Activated CD4-positive, alpha-beta T cell treated with anti-CD3 and anti-CD28 coated beads, Interleukin-2, Interleukin-6, amounts not matched to agents 100 ng/mL and 50 ng/mL, durations not matched to agents 16 hours and 8 hours (primary cell): ENCODE data around the gene KRT5.
"Not testable (repeated sequence)": the region's sequence is repeated elsewhere in the genome, so short reads cannot be mapped to it uniquely, and the experiment has no call there.

Source experiments
- DNase-seq: peaks from one replicate; pipeline ENCODE4 v3.0.0-alpha.2; 2020

The KRT5 gene

DNA sequence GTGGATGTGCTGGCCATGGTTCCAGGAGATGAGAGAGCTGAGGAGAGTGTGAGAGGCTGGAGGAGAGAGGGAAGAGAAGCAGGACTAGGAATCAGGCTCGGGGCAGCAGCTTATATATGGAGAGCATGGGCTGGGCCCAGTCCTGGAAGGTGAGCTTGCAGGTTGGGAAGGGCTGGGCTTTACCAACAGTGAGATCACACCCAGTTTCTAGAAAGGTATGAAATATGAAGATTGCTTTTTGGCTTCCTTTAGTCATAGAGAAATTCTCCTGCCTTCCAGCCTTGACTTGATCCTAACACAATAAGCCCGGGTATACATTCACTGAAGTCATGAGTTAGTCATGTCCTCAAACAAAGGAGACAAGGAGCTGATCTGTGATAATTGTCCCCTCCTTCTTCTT, 27.0 kb downstream of the KRT5 start, which contains the start of gene KRT6A:
KRT6A (minus strand) TSS at position 86 of the 400 bp plus-strand sequence; CDS start at position 17, 69 bp downstream.
- DNase-seq, result no peak

DNA sequence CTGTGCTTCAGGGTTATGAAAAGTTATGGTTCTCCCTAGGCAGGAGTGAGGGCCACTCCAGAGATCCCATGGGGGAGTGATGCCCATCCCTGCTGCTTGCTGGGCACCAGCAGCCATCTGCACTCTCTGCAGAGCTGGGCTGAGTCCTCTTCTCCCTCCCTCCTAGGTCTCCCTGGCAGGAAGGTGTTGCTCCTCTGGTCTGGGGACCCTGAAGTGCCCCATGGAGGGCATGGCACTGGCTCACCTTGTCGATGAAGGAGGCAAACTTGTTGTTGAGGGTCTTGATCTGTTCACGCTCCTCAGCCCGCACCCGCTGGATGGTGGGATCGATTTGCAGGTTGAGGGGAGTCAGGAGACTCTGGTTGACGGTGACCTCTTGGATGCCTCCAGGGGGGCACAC, 27.8 kb downstream of the KRT5 start:
- DNase-seq, result not testable (repeated sequence)

DNA sequence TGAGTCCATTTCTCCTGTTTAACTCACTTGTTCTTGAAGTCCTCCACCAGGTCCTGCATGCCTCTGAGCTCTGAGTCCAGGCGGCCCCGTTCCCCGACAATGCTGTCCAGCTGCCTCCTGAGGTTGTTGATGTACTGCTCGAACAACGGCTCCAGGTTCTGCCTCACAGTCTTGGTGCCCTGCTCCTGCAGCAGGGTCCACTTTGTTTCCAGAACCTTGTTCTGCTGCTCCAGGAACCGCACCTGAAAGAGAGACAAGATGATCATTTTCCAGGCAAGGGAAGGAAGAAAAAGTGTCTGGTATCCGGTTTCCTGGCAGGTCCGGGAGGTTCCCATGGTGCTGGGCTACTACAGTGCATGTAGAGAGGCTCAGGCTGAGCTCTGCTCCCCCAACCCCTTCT, 28.7 kb downstream of the KRT5 start:
- DNase-seq, result not testable (repeated sequence)

DNA sequence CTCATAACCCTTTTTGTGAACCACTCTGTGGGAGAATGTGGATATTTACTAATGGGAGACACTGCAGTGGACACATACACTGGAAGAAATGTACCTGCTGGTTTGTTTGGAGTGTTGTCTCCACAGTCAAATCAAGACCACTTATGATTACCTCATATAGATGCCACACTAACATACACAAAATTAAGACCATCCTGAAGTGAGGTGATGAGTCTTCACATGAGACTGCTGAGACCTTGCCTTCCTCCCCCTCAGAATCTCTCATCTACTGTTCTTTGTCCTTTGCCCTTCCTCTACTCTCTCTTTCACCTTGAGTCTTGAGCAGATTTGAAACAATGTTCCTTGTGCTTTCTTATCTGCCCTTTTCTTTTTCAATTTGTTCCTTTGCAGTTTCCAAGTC, 31.5 kb downstream of the KRT5 start:
- DNase-seq, result no peak

DNA sequence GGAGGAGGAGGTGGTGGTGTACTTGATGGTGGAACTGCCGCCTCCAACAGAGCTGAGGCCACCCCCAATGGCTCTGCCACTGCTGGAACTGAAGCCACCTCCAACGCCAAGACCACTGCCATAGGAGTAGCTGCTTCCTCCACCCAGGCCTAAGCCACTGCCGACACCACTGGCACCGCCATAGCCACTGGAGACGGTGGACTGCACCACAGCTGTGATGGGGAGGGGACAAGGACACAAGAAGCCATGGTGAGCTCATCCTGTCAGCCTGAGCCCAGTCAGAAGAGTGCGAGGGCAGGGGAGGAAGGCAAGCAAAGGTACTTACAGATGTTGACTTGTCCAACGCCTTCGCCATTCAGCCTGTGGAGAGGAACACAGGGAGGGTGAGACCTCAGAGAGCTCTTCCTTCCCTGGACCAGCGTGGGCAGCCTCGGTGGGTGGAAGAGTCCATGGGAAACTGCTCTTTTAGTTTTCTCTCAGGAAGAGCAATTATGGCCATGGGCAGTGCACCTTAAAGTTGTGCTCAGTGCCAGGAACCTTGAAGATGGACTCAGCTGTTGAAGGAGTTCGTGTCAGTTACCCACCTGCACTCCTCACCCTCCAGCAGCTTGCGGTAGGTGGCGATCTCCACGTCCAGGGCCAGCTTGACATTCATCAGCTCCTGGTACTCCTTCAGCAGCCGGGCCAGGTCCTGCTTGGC, 32.3 kb downstream of the KRT5 start:
- not testable (repeated sequence) for DNase-seq

GRCh38 chr12:52487211-52487610, 33.0 kb downstream of the KRT5 start:
- DNase-seq, result no peak

GRCh38 chr12:52486166-52487105, 33.8 kb downstream of the KRT5 start:
- DNase-seq, result no peak

DNA sequence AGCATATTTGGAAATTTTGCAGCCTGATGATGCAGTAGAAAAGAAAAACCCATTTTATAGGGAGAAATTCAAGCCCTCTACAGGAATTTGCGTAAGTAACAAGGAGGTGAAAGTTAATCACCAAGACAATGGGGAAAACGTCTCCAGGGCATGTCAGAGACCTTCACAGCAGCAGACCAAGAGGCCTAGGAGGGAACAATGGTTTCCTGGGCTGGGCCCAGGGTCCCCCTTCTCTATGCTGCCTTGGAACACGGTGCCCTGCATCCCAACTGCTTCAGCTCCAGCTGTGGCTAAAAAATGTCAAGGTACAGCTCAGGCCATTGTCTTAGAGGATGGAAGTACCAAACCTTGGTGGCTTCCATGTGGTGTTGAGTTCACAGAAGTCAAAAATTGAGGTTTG, 40.1 kb downstream of the KRT5 start:
- no peak for DNase-seq

DNA sequence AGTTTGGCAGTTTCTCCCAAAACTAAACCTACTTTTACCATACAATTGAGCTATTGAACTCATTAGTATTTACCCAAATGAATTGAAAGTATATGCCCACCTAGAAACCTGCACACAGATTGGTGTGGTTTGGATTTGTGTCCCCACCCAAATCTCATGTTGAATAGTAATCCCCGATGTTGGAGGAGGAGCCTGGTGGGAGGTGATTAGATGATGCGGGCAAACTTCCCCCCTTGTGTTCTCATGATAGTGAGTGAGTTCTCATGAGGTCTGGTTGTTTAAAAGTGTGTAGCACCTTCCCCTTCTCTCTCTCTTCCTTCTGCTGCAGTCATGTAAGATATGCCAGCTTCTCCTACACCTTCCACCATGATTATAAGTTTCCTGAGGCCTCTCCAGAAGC, 42.5 kb downstream of the KRT5 start:
- DNase-seq, result no peak

- DNase-seq, result no peak
These were observed 46.0 kb downstream of the KRT5 start for GRCh38 chr12:52474212-52474611.

DNA sequence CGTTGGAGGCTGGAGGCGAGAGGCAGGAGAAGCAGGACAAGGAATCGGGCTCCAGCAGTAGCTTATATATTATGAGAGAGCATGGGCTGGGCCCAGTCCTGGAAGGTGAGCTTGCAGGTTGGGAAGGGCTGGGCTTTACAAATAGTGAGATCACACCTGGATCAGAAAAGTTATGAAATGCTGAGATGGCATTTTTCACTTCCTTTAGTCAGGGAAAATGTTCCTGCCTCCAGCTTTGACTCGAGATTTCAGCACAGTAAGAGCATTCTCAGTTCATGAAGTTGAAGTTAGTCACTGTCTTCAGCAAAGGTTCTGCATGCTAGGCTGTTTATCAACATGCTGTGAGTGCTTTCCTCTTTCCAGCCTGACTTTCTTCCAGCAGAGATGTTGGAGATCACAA, 46.4 kb downstream of the KRT5 start, which contains the start of gene KRT6C:
KRT6C (minus strand) TSS at position 38 of the 400 bp plus-strand sequence. CDS start 68 bp downstream, outside the sequence.
- no peak for DNase-seq

- DNase-seq, result no peak
These were observed 50.3 kb downstream of the KRT5 start for GRCh38 chr12:52469853-52470252.

- DNase-seq, result no peak
These were observed 55.3 kb downstream of the KRT5 start for GRCh38 chr12:52464897-52465296.
